H1 (cell line): ENCODE data around the gene GPR141. TPM values are rescaled to one million over a fixed set of nuclear protein-coding genes. Genes with fewer than 3 reads are reported as not detected.

Source experiments
- EZH2 ChIP-seq: fragments of 200-600 bp; sonication (generic); IDR thresholded peaks from 2 replicates; pipeline ENCODE4 v1.7.1; 2012; ENCODE audit warnings: low read depth, mild to moderate bottlenecking, moderate library complexity, low read length, inconsistent platforms; ENCODE audit not compliant: severe bottlenecking
- SIN3A ChIP-seq, 2 experiments: IDR thresholded peaks in 1 of 2; conservative IDR thresholded peaks in 1 of 2; 2 replicates each; pipeline ENCODE4 v1.6.1; 2011 to 2012; ENCODE audit warnings: low read length in 2 of 2, improper control_type of control experiment in 1 of 2, low read depth in 1 of 2, mild to moderate bottlenecking in 1 of 2
- polyA plus RNA-seq, 7 experiments: library from polyadenylated mRNA; depleted of rRNA in 3 of 7; stranded (reverse) in 5 of 7; unstranded in 2 of 7; fragments of >200 nt in 5 of 7; fragments of 200-250 nt in 2 of 7; gene quantifications; 1 replicate in 5 of 7; 2 replicates in 1 of 7; 4 replicates in 1 of 7; pipeline versions ENCODE4 v1.2.1 to v1.2.3, GENCODE V29; 2011 to 2013; ENCODE audit warnings: missing spikeins in 2 of 7, mixed read lengths in 2 of 7
- total RNA-seq: library from RNA; stranded (reverse); fragmentation: NEBNext Ultra II Directional; extraction: Animal tissue kit (Norgen Biotek cat#: 25700); gene quantifications from 2 replicates; pipeline ENCODE4 v1.2.1, GENCODE V29; 2021

Gene GPR141
- total and polyA plus RNA-seq, 2 of the 8 experiments (the other 6 are each of a cell fraction or from before 2014, with no cell fraction given) = 0.45 to 1.0 TPM

GRCh38 chr7:37698782-37699181 is 15.2 kb downstream of the GPR141 start (continued):
- TF ChIP-seq SIN3A (conservative IDR thresholded peaks at IDR 0.05 in 1 of 2, IDR thresholded peaks at IDR 0.05 in 1 of 2; ENCODE audit: low read depth in 1 of 2, low read length in 2 of 2) = no peak
- TF ChIP-seq EZH2 = no peak
